Fibroblast of pulmonary artery (primary cell): ENCODE results near the gene LSM14B.
"Not testable (repeated sequence)": the region's sequence is repeated elsewhere in the genome, so short reads cannot be mapped to it uniquely, and the experiment has no call there.

Experiments
- DNase-seq: peaks from one replicate; pipeline ENCODE4 v3.0.0-alpha.2; 2010; ENCODE audit warnings: low read depth
- H3K4me3 ChIP-seq: replicated peaks from 2 replicates; pipeline ENCODE4 v1.5.1; 2011; ENCODE audit warnings: low read depth, mild to moderate bottlenecking, control low read depth, low read length, moderate library complexity
- TF ChIP-seq, protein P1 (sequence below): IDR thresholded peaks from 2 replicates; pipeline ENCODE4 v1.5.1; 2011; ENCODE audit warnings: mild to moderate bottlenecking, control low read depth, low read length, inconsistent platforms; ENCODE audit errors: missing control alignments

Gene LSM14B

DNA sequence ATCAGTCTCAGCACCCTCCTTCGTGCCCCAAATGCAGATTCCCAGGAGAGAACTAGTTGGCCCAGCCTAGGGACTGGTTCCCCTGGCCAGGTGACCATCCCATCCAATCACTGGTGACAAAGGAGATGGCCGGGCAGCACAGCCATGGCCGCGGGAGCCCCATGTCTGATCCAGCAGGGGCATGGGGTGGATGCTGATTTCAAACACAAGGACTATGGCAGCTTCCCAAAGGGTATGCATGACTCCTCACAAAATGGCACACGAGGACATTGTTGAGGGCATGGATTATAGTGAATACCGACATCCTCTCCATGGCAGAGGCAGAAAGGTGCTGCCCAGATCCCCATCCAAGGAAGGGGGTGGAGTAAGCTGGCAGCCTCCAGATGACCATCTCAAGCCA lies 9.9 kb upstream of the LSM14B start:
- no peak for DNase-seq
- no peak overlapping the region for H3K4me3 ChIP-seq
- TF ChIP-seq, protein P1, sequence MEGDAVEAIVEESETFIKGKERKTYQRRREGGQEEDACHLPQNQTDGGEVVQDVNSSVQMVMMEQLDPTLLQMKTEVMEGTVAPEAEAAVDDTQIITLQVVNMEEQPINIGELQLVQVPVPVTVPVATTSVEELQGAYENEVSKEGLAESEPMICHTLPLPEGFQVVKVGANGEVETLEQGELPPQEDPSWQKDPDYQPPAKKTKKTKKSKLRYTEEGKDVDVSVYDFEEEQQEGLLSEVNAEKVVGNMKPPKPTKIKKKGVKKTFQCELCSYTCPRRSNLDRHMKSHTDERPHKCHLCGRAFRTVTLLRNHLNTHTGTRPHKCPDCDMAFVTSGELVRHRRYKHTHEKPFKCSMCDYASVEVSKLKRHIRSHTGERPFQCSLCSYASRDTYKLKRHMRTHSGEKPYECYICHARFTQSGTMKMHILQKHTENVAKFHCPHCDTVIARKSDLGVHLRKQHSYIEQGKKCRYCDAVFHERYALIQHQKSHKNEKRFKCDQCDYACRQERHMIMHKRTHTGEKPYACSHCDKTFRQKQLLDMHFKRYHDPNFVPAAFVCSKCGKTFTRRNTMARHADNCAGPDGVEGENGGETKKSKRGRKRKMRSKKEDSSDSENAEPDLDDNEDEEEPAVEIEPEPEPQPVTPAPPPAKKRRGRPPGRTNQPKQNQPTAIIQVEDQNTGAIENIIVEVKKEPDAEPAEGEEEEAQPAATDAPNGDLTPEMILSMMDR, result no peak

DNA sequence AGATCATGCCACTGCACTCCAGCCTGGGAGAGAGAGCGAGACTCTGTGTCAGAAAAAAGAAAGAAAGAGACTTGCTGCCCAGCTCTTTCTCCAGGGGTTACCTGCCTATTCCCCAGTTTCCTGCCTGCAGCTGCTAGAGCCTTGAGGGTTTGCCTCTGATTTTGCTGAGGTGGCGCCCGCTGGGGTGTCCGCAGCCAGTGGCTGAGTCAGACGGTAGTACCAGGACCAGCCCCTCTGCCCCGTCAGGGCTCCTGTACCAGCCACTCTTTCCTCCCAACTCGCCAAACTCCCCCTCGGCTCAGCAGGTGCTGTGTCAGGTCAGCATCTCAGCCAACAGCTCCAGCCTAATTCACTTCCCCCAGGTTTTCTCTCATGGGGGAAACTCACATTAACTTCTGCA lies 7.4 kb upstream of the LSM14B start:
- no peak for DNase-seq
- TF ChIP-seq, protein P1, result no peak
- H3K4me3 ChIP-seq, result no peak overlapping the region

DNA sequence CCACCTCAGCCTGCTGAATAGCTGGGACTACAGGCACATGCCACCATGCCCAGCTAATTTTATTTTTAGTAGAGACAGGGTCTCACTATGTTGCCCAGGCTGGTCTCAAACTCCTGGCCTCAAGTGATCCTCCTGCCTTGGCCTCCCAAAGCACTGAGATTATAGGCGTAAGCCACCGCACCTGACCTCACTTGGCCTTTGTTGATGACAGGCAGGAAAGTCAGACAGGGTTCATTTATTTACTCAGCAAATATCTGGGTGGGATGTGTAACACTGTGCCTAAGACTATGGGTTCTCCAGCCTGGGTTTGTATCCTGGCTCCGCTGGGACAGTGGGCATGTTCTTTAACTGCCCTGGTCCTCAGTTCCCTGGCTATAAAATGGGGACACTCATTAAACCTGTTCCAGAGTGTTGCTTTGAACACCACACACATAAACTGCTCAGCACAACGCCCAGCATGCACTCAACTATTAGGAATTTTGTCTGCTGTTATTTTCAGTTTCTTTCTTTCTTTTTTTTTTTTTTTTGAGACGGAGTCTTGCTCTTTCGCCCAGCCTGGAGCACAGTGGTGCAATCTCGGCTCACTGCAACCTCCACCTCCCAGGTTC lies 6.4 kb upstream of the LSM14B start:
- not testable (repeated sequence) for H3K4me3 ChIP-seq, DNase-seq

DNA sequence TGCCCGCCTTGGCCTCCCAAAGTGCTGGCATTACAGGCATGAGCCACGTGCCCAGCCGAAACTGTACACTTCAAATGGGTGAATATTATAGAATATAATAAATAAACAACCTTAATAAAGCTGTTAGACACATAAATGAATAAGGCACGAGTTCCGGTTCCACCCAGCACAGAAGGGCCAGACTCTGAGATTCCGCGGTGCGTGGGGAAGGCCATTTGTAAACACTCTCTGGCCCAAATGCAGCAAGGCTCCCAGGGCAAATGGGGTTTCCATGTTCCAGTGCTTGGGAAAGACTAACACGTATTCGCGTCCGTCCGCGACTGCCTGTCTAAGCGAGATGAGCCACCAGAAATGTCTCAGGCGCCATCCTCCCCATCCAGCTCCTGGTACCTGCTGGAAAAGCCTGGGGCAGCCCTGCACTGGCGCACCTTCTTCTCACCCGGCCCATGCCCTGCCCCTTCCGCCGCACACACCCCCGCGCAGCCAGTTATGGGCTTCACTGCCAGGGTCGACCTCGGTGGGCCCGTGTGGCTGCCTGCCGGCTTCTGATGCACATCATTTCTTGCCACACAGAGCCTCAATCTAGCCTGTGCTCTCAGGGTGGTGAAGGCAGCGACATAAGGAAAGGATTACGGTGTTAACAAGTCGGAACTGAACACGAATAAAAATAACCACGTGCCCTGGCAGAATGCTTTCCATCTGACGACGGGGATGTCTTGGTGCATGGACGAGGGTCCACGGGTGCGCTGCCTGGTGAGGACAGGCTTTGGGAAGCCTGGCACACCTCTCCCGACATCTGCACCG lies 5.5 kb upstream of the LSM14B start:
- TF ChIP-seq, protein P1, result no peak
- no peak for DNase-seq
- H3K4me3 ChIP-seq, result no peak overlapping the region

DNA sequence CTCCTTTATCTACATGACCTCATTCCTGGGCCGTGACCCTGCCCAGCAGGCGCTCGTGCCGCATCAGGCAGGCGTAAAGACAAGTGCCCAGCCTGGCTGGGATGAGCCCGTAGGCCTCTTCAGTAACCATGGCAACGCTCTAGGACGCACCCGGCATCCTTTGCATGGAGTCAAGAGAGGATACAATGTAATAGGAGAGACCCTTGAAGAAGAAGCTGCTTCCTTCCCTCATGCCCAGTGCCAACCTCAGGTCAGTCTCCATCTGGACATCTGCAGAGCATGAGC lies 5.0 kb upstream of the LSM14B start:
- no peak overlapping the region for H3K4me3 ChIP-seq
- DNase-seq, result no peak
- TF ChIP-seq, protein P1, result no peak

DNA sequence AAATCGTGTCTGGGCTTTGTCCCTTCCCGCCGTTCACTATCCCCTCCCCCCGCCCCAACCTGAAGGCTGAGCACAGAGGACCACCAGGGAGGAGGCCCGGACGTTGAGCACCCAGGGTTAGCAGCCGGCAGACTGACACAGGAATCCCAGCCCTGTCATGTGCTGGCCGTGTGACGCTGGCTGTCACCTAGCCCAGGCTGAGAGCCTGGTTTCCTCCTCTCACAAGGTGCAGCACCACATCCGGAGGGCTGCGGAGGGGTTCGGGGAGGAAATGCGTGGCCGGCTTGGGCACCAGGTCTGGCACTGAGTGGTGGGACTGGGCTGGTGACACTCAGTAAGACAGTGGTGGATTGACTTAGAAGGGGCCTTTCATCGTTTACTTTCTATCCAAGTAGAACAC lies 4.6 kb upstream of the LSM14B start:
- no peak for DNase-seq
- H3K4me3 ChIP-seq, result no peak overlapping the region

More for the DNA sequence above, 4.6 kb upstream of the LSM14B start:
- TF ChIP-seq, protein P1, result no peak
